Keratinocyte (primary cell): ENCODE data around the gene ASZ1. TPM values are rescaled to one million over a fixed set of nuclear protein-coding genes. Genes with fewer than 3 reads are reported as not detected.

Experiments
- DNase-seq: peaks from one replicate; pipeline ENCODE4 v3.0.0-alpha.2; 2011; ENCODE audit warnings: low read depth, missing footprints, low spot score
- FAIRE-seq: peaks from 2 replicates; lab custom pipeline; 2011; peaks lifted over from hg19 to GRCh38; lab: Jason Lieb, UNC
- H2AFZ ChIP-seq: 2 replicates; pipeline ENCODE4 v1.6.0; 2012; ENCODE audit warnings: low read length, control low read depth, inconsistent platforms; ENCODE audit not compliant: control insufficient read depth
- H3K27ac ChIP-seq: 2 replicates; pipeline ENCODE4 v1.5.1; 2011; ENCODE audit warnings: low read length; ENCODE audit not compliant: control insufficient read depth, insufficient read depth
- H3K27me3 ChIP-seq: 3 replicates; pipeline ENCODE4 v1.6.0; 2011; ENCODE audit warnings: low read length; ENCODE audit not compliant: control insufficient read depth, insufficient read depth; ENCODE audit errors: extremely low read depth
- H3K36me3 ChIP-seq, 2 experiments: 2 replicates in 1 of 2; 3 replicates in 1 of 2; pipeline ENCODE4 v1.5.1; 2011; ENCODE audit warnings: low read length in 2 of 2, mild to moderate bottlenecking in 1 of 2; ENCODE audit not compliant: control insufficient read depth in 2 of 2, insufficient read depth in 2 of 2; ENCODE audit errors: extremely low read depth in 1 of 2
- H3K4me1 ChIP-seq: 3 replicates; pipeline ENCODE4 v1.5.1; 2011; ENCODE audit warnings: low read length; ENCODE audit not compliant: control insufficient read depth, insufficient read depth; ENCODE audit errors: extremely low read depth
- H3K4me2 ChIP-seq: 3 replicates; pipeline ENCODE4 v1.6.0; 2011; ENCODE audit warnings: low read depth, low read length; ENCODE audit not compliant: control insufficient read depth, insufficient read depth; ENCODE audit errors: extremely low read depth
- H3K4me3 ChIP-seq, 3 experiments: fragments of 200-600 bp in 1 of 3; sonication (generic) in 1 of 3; 2 replicates in 2 of 3; 3 replicates in 1 of 3; pipeline ENCODE4 v1.5.1; 2011 to 2016; ENCODE audit warnings: low read length in 3 of 3, mild to moderate bottlenecking in 3 of 3, control low read depth in 2 of 3, inconsistent platforms in 1 of 3, low read depth in 1 of 3, mixed read lengths in 1 of 3, mixed run types in 1 of 3, moderate library complexity in 1 of 3; ENCODE audit not compliant: control insufficient read depth in 2 of 3, insufficient read depth in 2 of 3; ENCODE audit errors: extremely low read depth in 1 of 3
- H3K79me2 ChIP-seq: 2 replicates; pipeline ENCODE4 v1.6.0; 2012; ENCODE audit warnings: low read length; ENCODE audit not compliant: control insufficient read depth, insufficient read depth
- H3K9ac ChIP-seq: 3 replicates; pipeline ENCODE4 v1.6.0; 2011; ENCODE audit warnings: low read length; ENCODE audit not compliant: control insufficient read depth, insufficient read depth; ENCODE audit errors: extremely low read depth
- H3K9me1 ChIP-seq: 3 replicates; pipeline ENCODE4 v1.6.0; 2011; ENCODE audit warnings: low read length; ENCODE audit not compliant: control insufficient read depth, insufficient read depth; ENCODE audit errors: extremely low read depth
- H3K9me3 ChIP-seq: 2 replicates; pipeline ENCODE4 v1.5.1; 2012; ENCODE audit warnings: low read depth, low read length; ENCODE audit not compliant: control insufficient read depth
- H4K20me1 ChIP-seq: 3 replicates; pipeline ENCODE4 v1.6.0; 2011; ENCODE audit warnings: low read length; ENCODE audit not compliant: control insufficient read depth, insufficient read depth; ENCODE audit errors: extremely low read depth
- CTCF ChIP-seq, 3 experiments: IDR thresholded peaks in 1 of 3; conservative IDR thresholded peaks in 1 of 3; optimal IDR thresholded peaks in 1 of 3; 2 replicates in 2 of 3; 3 replicates in 1 of 3; pipeline versions ENCODE3 to v1.5.1; 2011; ENCODE audit warnings: low read length in 3 of 3, mild to moderate bottlenecking in 3 of 3, moderate library complexity in 2 of 3, control low read depth in 1 of 3, inconsistent platforms in 1 of 3; ENCODE audit not compliant: insufficient read depth in 2 of 3; ENCODE audit errors: extremely low read depth in 1 of 3
- EZH2 ChIP-seq: IDR thresholded peaks from one replicate; pipeline ENCODE4 v1.6.1; 2012; ENCODE audit warnings: inconsistent platforms, mild to moderate bottlenecking, low read length, moderate library complexity
- dilution Hi-C: fragments of 300-500 bp; cut with MboI; formaldehyde crosslinking; loops from one replicate; pipeline ENCODE4 v1.7.0; 2020; ENCODE audit warnings: low sequenced_read_pairs; ENCODE audit not compliant: extremely low pct_ligation_motif_present
- polyA plus RNA-seq, 5 experiments: library from polyadenylated mRNA; depleted of rRNA in 3 of 5; stranded (reverse) in 3 of 5; stranded (forward) in 1 of 5; unstranded in 1 of 5; fragments of >200 nt; gene quantifications; 1 replicate in 1 of 5; 2 replicates in 3 of 5; 3 replicates in 1 of 5; pipeline versions ENCODE4 v1.2.1 to v1.2.3, GENCODE V29; 2011 to 2012; ENCODE audit warnings: missing spikeins in 2 of 5, low read depth in 1 of 5, low replicate concordance in 1 of 5

ASZ1 gene
- polyA plus RNA-seq, 1 donor (not counting 4 experiments of a cell fraction or from before 2014, with no cell fraction given): not detected

GRCh38 chr7:117393781-117394180 is 33.5 kb downstream of the ASZ1 start:
- H3K4me3 ChIP-seq: no peak overlapping the region
- dilution Hi-C loops: no loop called here
- H3K27me3 ChIP-seq: no peaks in the 10 kb centered on the region
- no peaks in the 10 kb centered on the region for H3K36me3 ChIP-seq
- no peaks in the 10 kb centered on the region for H3K4me1 ChIP-seq
- no peak overlapping the region for H3K4me2 ChIP-seq
- H3K27ac ChIP-seq: no peak overlapping the region
- H3K9ac ChIP-seq: no peak overlapping the region
- TF ChIP-seq CTCF (optimal IDR thresholded peaks at IDR 0.05 in 1 of 3, IDR thresholded peaks at IDR 0.05 in 1 of 3, conservative IDR thresholded peaks at IDR 0.05 in 1 of 3; ENCODE audit: extremely low read depth in 1 of 3, insufficient read depth in 2 of 3, low read length in 3 of 3): no peak
- no peak for TF ChIP-seq EZH2
- H3K9me3 ChIP-seq: no peaks in the 10 kb centered on the region
- H3K9me1 ChIP-seq: no peaks in the 10 kb centered on the region
- H3K79me2 ChIP-seq: no peaks in the 10 kb centered on the region
- H2AFZ ChIP-seq: no peak overlapping the region
- DNase-seq: no peak
- no peak for FAIRE-seq
- no peaks in the 10 kb centered on the region for H4K20me1 ChIP-seq

GRCh38 chr7:117389871-117390270 is 37.4 kb downstream of the ASZ1 start:
- no peak overlapping the region for H3K27ac ChIP-seq
- no peak overlapping the region for H3K4me3 ChIP-seq
- H3K9ac ChIP-seq: no peak overlapping the region
- H3K9me3 ChIP-seq: no peaks in the 10 kb centered on the region
- no peak overlapping the region for H2AFZ ChIP-seq
- no peaks in the 10 kb centered on the region for H3K9me1 ChIP-seq
- no peaks in the 10 kb centered on the region for H4K20me1 ChIP-seq
- H3K4me1 ChIP-seq: no peaks in the 10 kb centered on the region
- TF ChIP-seq CTCF (optimal IDR thresholded peaks at IDR 0.05 in 1 of 3, IDR thresholded peaks at IDR 0.05 in 1 of 3, conservative IDR thresholded peaks at IDR 0.05 in 1 of 3; ENCODE audit: extremely low read depth in 1 of 3, insufficient read depth in 2 of 3, low read length in 3 of 3) (no peak), EZH2 (no peak)
- dilution Hi-C loops: no loop called here
- no peaks in the 10 kb centered on the region for H3K27me3 ChIP-seq
- H3K4me2 ChIP-seq: no peak overlapping the region
- DNase-seq (no peak), FAIRE-seq (no peak)
- no peaks in the 10 kb centered on the region for H3K79me2 ChIP-seq
- H3K36me3 ChIP-seq: no peaks in the 10 kb centered on the region
